H9 (cell line): ENCODE results near the gene JAG2. TPM values are rescaled to one million over a fixed set of nuclear protein-coding genes. Genes with fewer than 3 reads are reported as not detected.

Source experiments
- DNase-seq: peaks from one replicate; pipeline ENCODE4 v3.0.0-alpha.2; 2017
- H2AFZ ChIP-seq: one replicate; pipeline ENCODE4 v1.6.1; 2013; ENCODE audit warnings: mild to moderate bottlenecking, low read length, control low read depth, moderate library complexity
- H2AK5ac ChIP-seq: 2 replicates; pipeline ENCODE4 v1.6.1; 2013; ENCODE audit warnings: low read length, control low read depth, mixed read lengths; ENCODE audit not compliant: insufficient read length
- H2BK120ac ChIP-seq: one replicate; pipeline ENCODE4 v1.6.1; 2013; ENCODE audit warnings: low read depth, mild to moderate bottlenecking, low read length, control low read depth, inconsistent platforms; ENCODE audit not compliant: poor library complexity, severe bottlenecking
- H2BK12ac ChIP-seq: 2 replicates; pipeline ENCODE4 v1.6.1; 2013; ENCODE audit warnings: low read length, control low read depth, mixed read lengths, low read depth; ENCODE audit not compliant: insufficient read length
- H2BK15ac ChIP-seq: 2 replicates; pipeline ENCODE4 v1.6.1; 2013; ENCODE audit warnings: low read depth, low read length, control low read depth
- H2BK20ac ChIP-seq: one replicate; pipeline ENCODE4 v1.6.1; 2013; ENCODE audit warnings: low read depth, mild to moderate bottlenecking, low read length, control low read depth, inconsistent platforms; ENCODE audit not compliant: poor library complexity, severe bottlenecking
- H2BK5ac ChIP-seq: 2 replicates; pipeline ENCODE4 v1.6.1; 2013; ENCODE audit warnings: low read length, control low read depth, mixed read lengths; ENCODE audit not compliant: insufficient read length
- H3K14ac ChIP-seq: 2 replicates; pipeline ENCODE4 v1.6.1; 2013; ENCODE audit warnings: low read length, control low read depth; ENCODE audit not compliant: insufficient read depth
- H3K18ac ChIP-seq: 2 replicates; pipeline ENCODE4 v1.6.1; 2013; ENCODE audit warnings: low read depth, mild to moderate bottlenecking, mixed read lengths, low read length, control low read depth; ENCODE audit not compliant: insufficient read length
- H3K23ac ChIP-seq: 2 replicates; pipeline ENCODE4 v1.6.1; 2013; ENCODE audit warnings: low read length, control low read depth, mixed read lengths, low read depth; ENCODE audit not compliant: insufficient read length
- H3K23me2 ChIP-seq: 2 replicates; pipeline ENCODE4 v1.6.1; 2013; ENCODE audit warnings: low read depth, mild to moderate bottlenecking, mixed read lengths, low read length, control low read depth; ENCODE audit not compliant: insufficient read length, poor library complexity, severe bottlenecking
- H3K27ac ChIP-seq: 2 replicates; pipeline ENCODE4 v1.5.1; 2013; ENCODE audit warnings: low read length, control low read depth, mixed read lengths, low read depth; ENCODE audit not compliant: insufficient read length
- H3K27me3 ChIP-seq: 2 replicates; pipeline ENCODE4 v1.6.1; 2013; ENCODE audit warnings: low read length, control low read depth, inconsistent platforms; ENCODE audit not compliant: insufficient read depth
- H3K4ac ChIP-seq: 2 replicates; pipeline ENCODE4 v1.6.1; 2013; ENCODE audit warnings: low read depth, mild to moderate bottlenecking, control low read depth, inconsistent platforms, low read length, moderate library complexity
- H3K4me1 ChIP-seq: 2 replicates; pipeline ENCODE4 v1.6.1; 2013; ENCODE audit warnings: low read length, control low read depth, inconsistent platforms; ENCODE audit not compliant: insufficient read depth
- H3K4me2 ChIP-seq: 2 replicates; pipeline ENCODE4 v1.6.1; 2013; ENCODE audit warnings: low read length, control low read depth, mixed read lengths; ENCODE audit not compliant: insufficient read length, insufficient read depth
- H3K56ac ChIP-seq: 2 replicates; pipeline ENCODE4 v1.6.1; 2013; ENCODE audit warnings: low read depth, mild to moderate bottlenecking, mixed read lengths, low read length, control low read depth; ENCODE audit not compliant: insufficient read length
- H3K79me1 ChIP-seq: 2 replicates; pipeline ENCODE4 v1.6.1; 2013; ENCODE audit warnings: low read depth, mild to moderate bottlenecking, moderate library complexity, low read length, control low read depth, inconsistent platforms; ENCODE audit not compliant: insufficient read depth, poor library complexity, severe bottlenecking
- H3K79me2 ChIP-seq: 2 replicates; pipeline ENCODE4 v1.6.1; 2013; ENCODE audit warnings: low read length, control low read depth, inconsistent platforms; ENCODE audit not compliant: insufficient read depth
- H3K9ac ChIP-seq: 2 replicates; pipeline ENCODE4 v1.6.1; 2013; ENCODE audit warnings: low read length, control low read depth, mixed read lengths; ENCODE audit not compliant: insufficient read length; ENCODE audit errors: extremely low read depth
- H3K9me3 ChIP-seq: one replicate; pipeline ENCODE4 v1.6.1; 2013; ENCODE audit warnings: low read depth, low read length, inconsistent platforms; ENCODE audit not compliant: control insufficient read depth
- H3T11ph ChIP-seq: one replicate; pipeline ENCODE4 v1.6.1; 2013; ENCODE audit warnings: mild to moderate bottlenecking, low read length, control low read depth, inconsistent platforms
- H4K20me1 ChIP-seq: one replicate; pipeline ENCODE4 v1.6.1; 2013; ENCODE audit not compliant: control insufficient read depth, insufficient read length, insufficient read depth
- H4K5ac ChIP-seq: 2 replicates; pipeline ENCODE4 v1.6.1; 2013; ENCODE audit warnings: low read depth, mild to moderate bottlenecking, mixed read lengths, low read length, control low read depth; ENCODE audit not compliant: insufficient read length
- H4K8ac ChIP-seq: replicated peaks from 2 replicates; pipeline ENCODE4 v1.6.1; 2013; ENCODE audit warnings: low read length, control low read depth, mixed read lengths, low read depth; ENCODE audit not compliant: insufficient read length
- H4K91ac ChIP-seq: 2 replicates; pipeline ENCODE4 v1.6.1; 2013; ENCODE audit warnings: low read depth, mild to moderate bottlenecking, moderate library complexity, mixed read lengths, low read length, control low read depth; ENCODE audit not compliant: insufficient read length
- H3K27ac Mint-ChIP-seq, 3 experiments: 2 replicates in 2 of 3; 3 replicates in 1 of 3; pipeline ENCODE4 v1.8.0; 2020 to 2021; ENCODE audit warnings: mixed read lengths in 3 of 3, mild to moderate bottlenecking in 1 of 3, moderate library complexity in 1 of 3
- H3K27me3 Mint-ChIP-seq: 2 replicates; pipeline ENCODE4 v1.8.0; 2021; ENCODE audit warnings: low read depth, mild to moderate bottlenecking, moderate library complexity, mixed read lengths
- H3K36me3 Mint-ChIP-seq, 3 experiments: 2 replicates in 2 of 3; 3 replicates in 1 of 3; pipeline ENCODE4 v1.8.0; 2020 to 2021; ENCODE audit warnings: low read depth in 3 of 3, mixed read lengths in 3 of 3; ENCODE audit not compliant: insufficient read depth in 1 of 3
- H3K4me1 Mint-ChIP-seq, 2 experiments: 2 replicates each; pipeline ENCODE4 v1.8.0; 2020; ENCODE audit warnings: mixed read lengths in 2 of 2
- H3K4me3 Mint-ChIP-seq, 2 experiments: 2 replicates in 1 of 2; 3 replicates in 1 of 2; pipeline ENCODE4 v1.8.0; 2020 to 2021; ENCODE audit warnings: mild to moderate bottlenecking in 2 of 2, mixed read lengths in 2 of 2, moderate library complexity in 1 of 2
- H3K9me3 Mint-ChIP-seq, 2 experiments: 2 replicates in 1 of 2; 3 replicates in 1 of 2; pipeline ENCODE4 v1.8.0; 2020; ENCODE audit warnings: mild to moderate bottlenecking in 2 of 2, mixed read lengths in 2 of 2, moderate library complexity in 1 of 2
- WGBS: extraction: QIAGEN DNeasy Blood & Tissue Kit; methylation state at CpG from one replicate; pipeline ENCODE4 v1.1.7; 2013; ENCODE audit warnings: missing lambda C conversion rate, low lambda C conversion rate, mixed read lengths; ENCODE audit not compliant: insufficient read length; ENCODE audit errors: extremely low coverage; 5-methylcytosine and 5-hydroxymethylcytosine counted together
- total RNA-seq: library from RNA; stranded (reverse); gene quantifications from 2 replicates; pipeline ENCODE4 v1.2.1, GENCODE V29; 2021
- TF ChIP-seq, protein P1 (sequence below): fragments of 200-600 bp; sonication (generic); conservative IDR thresholded peaks from 3 replicates; pipeline ENCODE4 v1.8.0; 2021; ENCODE audit warnings: antibody characterized with exemption, mild to moderate bottlenecking

JAG2 gene
- total RNA-seq, 1 experiment from 2014 or later, result 11.4 TPM

DNA sequence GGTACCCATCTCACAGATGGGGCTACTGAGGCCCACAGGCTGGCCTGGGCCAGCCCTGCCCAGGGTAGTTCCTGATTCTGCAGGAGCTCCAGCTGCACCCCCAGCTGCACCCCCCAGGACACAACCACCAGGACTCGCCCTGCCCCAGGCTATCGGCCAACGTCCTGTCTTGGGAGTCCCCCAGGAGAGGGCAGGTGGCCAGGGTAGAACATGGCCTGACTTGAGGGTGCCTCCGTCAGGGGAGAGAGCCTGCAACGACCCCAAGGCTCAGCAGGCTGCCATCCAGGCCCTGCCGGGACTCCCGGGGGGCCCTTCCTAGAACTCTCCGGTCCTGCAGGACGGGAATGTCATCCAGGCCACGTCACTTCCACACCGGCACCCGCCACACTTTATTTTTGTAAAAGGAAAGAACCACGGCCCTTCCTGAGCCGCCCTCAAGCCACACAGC is 15.8 kb downstream of the JAG2 start:
- Histone ChIP-seq H3K27ac (no peak overlapping the region), H3K9ac (no peak overlapping the region), H3K27me3 (no peaks in the 10 kb centered on the region), H2BK120ac (no peak overlapping the region), H3K56ac (no peak overlapping the region), H4K20me1 (no peaks in the 10 kb centered on the region), H3K14ac (no peak overlapping the region), H4K8ac (no peak overlapping the region), H3K79me1 (no peaks in the 10 kb centered on the region), H3K4ac (no peak overlapping the region), H3K23ac (no peak overlapping the region), H2AK5ac (no peak overlapping the region), H3K9me3 (no peaks in the 10 kb centered on the region), H4K91ac (no peak overlapping the region), H2BK20ac (no peak overlapping the region), H2BK5ac (no peak overlapping the region), H3T11ph (no peak overlapping the region), H3K4me2 (no peak overlapping the region), H3K79me2 (no peaks in the 10 kb centered on the region), H4K5ac (no peak overlapping the region), H2AFZ (no peak overlapping the region), H3K18ac (no peak overlapping the region), H3K4me1 (no peaks in the 10 kb centered on the region), H3K23me2 (no peaks in the 10 kb centered on the region), H2BK12ac (no peak overlapping the region), H2BK15ac (no peak overlapping the region)
- Mint-ChIP-seq H3K9me3 (no peaks in the 10 kb centered on the region), H3K4me1 (peaks cover 2 to 18% of the 10 kb centered on the region in 2 experiments; a peak in 3 of 4 replicates), H3K27ac (no peak overlapping the region), H3K27me3 (peaks cover 1% of the 10 kb centered on the region; the same call in 1 of the 2 replicates), H3K4me3 (no peak overlapping the region; a peak in 1 of 5 replicates), H3K36me3 (no peaks in the 10 kb centered on the region)
- TF ChIP-seq, protein P1, sequence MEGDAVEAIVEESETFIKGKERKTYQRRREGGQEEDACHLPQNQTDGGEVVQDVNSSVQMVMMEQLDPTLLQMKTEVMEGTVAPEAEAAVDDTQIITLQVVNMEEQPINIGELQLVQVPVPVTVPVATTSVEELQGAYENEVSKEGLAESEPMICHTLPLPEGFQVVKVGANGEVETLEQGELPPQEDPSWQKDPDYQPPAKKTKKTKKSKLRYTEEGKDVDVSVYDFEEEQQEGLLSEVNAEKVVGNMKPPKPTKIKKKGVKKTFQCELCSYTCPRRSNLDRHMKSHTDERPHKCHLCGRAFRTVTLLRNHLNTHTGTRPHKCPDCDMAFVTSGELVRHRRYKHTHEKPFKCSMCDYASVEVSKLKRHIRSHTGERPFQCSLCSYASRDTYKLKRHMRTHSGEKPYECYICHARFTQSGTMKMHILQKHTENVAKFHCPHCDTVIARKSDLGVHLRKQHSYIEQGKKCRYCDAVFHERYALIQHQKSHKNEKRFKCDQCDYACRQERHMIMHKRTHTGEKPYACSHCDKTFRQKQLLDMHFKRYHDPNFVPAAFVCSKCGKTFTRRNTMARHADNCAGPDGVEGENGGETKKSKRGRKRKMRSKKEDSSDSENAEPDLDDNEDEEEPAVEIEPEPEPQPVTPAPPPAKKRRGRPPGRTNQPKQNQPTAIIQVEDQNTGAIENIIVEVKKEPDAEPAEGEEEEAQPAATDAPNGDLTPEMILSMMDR, result no peak
- DNase-seq, result no peak
- no CpG with 5 or more reads among the region's 14 CpGs for WGBS
